GM18951 (cell line): ENCODE results near the gene HOXA5.

Experiments
- POLR2A ChIP-seq: IDR thresholded peaks from 4 replicates; pipeline ENCODE4 v1.6.1; 2011; ENCODE audit warnings: mild to moderate bottlenecking; ENCODE audit not compliant: insufficient read length, insufficient read depth; ENCODE audit errors: extremely low read depth
- in situ Hi-C: fragments of 300-500 bp; cut with MboI; formaldehyde crosslinking; loops from one replicate; pipeline ENCODE4 v1.12.0; 2022; ENCODE audit warnings: low sequenced_read_pairs, mixed read lengths, inconsistent platforms; ENCODE audit not compliant: unreplicated experiment

The HOXA5 gene

DNA sequence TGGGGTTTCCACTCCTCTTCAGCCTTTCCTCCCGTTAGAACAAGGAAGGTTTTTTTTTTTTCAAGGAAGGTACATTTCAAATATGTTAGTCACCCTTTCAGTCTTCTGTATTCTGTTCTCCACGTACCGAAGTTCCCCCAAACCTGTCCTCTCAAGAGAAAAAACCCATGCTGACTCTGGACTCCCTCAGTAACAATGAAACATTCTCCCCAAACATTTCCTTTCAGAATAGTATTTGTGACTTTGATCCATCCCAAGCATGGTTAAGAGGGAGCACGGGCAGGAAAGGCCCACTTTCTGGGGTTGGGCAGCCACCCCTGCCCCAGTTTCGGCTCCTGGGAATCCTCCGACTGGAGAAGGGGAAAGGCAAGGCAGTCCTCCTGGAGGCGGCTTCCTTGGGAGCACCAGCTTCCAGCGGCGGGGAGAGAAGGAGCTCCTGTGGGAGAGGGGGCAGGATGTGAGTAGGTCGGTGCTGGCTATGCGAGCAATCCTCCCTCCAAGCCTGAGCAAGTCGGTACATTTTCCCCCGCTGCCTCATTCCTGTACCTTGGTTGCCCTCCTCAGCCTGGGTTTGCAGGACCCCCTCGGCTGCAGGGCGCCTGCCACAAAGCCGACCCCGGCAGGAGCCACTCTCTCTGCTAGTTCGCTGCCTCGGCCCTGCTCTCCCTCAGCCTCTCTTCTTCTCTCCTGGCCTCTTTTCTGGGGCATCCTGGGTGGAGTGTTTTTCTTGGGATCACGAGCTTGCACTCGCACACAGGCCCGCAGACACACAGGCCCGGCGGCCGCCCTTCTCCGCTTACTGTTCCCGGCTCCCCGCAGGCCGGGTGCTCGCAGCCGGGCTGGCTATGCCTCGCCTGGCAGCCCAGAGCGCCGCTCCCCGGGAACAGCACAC lies 45.5 kb downstream of the HOXA5 start:
- no peak for TF ChIP-seq POLR2A
- in situ Hi-C loops = no loop called here

DNA sequence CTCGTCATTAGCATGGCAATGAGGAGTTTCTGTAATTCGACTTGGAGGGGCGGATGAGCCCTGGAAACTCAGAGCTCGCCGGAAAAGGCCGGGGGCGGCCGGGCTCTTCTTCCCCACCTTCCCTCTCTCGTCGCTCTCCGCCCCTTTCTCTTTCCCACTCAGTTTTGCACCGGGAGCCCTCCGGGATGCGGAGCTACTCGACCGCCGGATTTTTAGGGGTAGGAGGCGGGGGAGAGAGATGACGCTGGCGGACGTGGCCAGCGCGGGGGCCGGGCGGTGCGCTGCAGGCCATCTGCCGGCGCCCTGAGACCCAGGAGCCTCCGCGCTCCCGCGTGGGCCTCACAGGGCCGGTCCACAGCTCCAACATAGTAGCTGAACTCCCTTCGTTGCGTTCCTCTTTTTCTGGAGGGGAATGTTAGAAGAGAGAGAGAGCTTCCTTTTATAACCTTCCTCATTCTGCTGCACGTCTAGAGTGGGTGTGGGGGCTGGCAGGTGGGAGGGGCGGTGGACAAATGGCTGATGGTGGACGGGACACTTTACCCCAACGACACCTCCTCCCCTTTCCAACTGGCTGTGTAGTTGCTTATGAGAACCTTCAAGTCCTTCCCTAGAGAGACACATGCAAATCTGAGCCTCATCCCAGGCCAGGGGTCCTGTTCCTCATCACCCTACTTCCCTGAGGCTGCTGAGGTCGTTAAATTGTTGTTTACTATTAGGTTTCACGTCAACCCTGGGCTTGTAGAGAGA lies 46.5 kb downstream of the HOXA5 start:
- no peak for TF ChIP-seq POLR2A
- in situ Hi-C loops = no loop called here

DNA sequence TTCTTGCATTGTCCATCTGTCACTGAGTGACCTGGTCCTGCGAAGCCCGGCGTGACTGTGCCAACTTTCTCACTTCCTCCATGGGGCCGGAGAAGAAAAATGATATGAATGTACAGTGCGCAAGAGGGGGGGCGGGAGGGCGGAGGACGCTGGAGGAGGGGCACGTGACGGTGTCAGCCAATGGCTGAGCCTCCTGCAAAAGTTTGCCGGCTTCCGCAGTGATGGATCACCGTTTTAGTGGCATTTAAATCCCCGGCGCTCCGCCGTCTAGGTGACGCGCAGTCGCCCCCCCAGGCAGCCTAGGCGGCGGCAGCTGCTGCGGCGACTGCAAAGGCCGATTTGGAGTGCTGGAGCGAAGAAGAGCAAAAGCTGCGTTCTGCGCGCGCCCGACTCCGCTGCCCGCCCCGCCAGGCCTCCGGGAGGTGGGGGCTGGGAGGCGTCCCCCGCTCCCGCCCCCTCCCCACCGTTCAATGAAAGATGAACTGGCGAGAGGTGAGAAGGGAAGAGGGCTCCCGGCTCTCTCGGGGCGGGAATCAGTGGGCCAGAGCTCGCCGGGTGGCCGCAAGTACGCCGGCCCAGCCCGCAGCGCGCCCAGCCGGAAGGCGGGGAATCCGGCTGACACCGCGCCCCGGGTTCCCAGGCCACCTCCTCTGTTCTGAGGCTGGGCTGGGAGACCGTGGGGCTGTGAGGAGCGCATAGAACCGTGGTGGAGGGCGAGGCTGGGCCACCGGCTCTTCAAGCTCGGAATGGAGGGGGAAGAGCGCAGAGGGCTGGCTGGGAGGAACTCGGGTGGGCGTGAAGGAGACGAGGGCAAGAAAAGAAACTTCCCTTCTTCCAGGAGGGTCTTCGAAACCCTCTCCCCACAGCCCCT lies 47.3 kb downstream of the HOXA5 start, which contains the start of gene HOXA1:
TSS of gene HOXA1 (minus strand) at position 104 of the 871 bp plus-strand sequence. CDS start at position 16, 88 bp downstream.
- in situ Hi-C loops = no loop called here
- peak; percentile 58 for TF ChIP-seq POLR2A

DNA sequence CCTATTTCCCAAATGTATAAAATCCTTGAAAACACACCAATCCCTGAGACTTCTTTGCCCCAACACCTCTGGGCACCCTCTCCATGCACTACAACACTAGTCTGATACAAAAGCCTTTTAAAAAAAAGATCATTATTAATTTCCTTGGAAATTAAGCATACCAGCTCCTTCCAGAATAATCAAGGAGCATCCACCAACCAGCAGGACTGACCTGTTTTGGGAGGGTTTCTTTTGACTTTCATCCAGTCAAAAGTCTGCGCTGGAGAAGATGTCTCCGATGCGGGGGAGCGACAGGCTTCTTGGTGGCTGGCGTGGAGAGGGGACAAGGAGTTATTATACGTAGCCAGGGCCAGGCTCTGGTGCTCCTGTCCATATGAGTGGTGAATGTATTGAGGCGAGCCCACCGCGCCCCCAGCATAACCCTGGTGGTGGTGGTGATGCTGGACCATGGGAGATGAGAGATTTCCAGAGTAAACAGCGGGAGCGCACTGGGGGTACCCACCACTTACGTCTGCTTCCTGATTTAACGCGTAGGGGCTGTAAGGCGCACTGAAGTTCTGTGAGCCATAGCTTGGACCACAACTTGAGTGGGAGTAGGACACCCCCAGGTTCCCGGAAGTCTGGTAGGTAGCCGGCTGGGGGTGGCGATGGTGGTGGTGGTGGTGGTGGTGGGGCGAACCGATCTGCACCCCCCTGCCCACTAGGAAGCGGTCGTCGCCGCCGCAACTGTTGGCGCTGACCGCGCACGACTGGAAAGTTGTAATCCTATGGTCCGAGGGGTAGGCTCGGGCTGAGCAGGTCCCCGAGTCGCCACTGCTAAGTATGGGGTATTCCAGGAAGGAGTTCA lies 48.2 kb downstream of the HOXA5 start:
- no peak for TF ChIP-seq POLR2A
- in situ Hi-C loops = no loop called here

DNA sequence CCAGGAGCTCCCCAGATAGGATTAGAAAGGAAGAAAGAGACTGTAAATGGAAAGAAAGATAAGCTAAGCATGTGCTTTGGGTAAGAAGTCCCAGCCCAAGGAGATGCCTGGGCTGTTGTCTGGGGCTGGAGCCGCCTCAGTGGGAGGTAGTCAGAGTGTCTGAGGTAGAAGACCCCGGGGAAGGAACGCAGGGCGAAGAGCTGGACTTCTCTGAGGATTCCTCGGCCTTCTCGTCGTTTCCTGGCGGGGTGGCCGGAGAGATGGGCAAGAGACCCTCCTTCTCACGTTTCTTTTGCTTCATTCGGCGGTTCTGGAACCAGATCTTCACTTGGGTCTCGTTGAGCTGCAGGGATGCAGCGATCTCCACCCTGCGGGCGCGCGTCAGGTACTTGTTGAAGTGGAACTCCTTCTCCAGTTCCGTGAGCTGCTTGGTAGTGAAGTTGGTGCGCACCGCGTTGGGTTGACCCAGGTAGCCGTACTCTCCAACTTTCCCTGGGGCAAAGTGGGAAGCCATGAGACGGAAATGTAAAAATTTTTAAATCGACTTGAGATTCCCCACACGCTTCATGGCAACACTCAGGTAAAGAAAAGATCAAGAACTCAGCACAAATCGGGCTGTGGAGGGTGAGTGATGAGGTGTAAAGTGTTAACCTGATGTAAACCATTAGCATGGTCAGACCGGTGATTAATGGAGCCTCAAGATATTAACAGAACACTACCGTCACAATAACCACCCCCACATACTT lies 49.0 kb downstream of the HOXA5 start:
- in situ Hi-C loops = no loop called here
- TF ChIP-seq POLR2A = no peak

DNA sequence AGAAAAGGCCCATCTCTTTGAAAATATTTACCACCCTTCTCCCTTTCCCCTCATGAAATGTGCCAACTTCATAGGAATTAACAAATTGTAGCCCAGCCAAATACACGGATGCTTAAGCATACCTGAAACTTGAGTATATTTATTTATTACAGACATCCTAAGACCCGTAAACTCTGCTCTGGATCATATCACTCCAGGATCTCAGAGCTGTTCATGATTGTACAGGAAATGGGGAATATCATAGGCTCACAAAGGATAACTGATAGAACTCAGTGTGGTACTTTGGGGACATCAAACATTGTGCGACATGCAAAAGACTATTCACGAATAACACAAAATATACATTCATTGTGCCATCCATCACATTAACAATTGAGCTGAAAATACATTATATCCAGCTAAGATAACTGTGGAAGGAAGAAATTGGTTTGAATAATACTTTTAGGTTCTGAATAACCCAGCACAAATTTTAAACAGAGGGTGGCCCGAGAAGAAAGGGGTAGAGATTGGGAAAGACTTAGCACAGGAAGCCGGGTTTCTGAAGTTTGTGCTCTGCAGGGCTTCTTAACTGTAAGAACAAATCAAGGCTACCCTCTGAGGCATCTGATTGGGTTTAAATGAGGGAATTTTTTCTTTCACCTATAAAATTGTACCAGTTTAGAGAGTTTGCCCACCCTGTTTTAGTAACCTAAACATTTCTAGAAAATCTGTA lies 50.1 kb downstream of the HOXA5 start:
- in situ Hi-C loops = no loop called here
- TF ChIP-seq POLR2A = no peak

DNA sequence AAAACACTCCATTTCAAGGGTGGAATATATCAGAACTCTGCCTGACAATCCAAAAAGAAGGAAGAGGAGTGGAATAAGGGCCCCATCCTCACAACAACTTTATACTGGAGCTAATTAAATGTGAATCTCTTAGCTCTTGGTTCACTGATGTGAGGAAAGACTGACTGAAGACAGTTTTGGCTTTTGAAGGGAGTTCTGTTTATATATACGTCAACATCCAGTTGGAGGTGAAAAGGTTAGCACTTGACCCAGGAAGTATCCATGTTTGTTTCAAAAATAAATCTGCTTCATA lies 50.7 kb downstream of the HOXA5 start:
- no peak for TF ChIP-seq POLR2A
- in situ Hi-C loops = no loop called here

DNA sequence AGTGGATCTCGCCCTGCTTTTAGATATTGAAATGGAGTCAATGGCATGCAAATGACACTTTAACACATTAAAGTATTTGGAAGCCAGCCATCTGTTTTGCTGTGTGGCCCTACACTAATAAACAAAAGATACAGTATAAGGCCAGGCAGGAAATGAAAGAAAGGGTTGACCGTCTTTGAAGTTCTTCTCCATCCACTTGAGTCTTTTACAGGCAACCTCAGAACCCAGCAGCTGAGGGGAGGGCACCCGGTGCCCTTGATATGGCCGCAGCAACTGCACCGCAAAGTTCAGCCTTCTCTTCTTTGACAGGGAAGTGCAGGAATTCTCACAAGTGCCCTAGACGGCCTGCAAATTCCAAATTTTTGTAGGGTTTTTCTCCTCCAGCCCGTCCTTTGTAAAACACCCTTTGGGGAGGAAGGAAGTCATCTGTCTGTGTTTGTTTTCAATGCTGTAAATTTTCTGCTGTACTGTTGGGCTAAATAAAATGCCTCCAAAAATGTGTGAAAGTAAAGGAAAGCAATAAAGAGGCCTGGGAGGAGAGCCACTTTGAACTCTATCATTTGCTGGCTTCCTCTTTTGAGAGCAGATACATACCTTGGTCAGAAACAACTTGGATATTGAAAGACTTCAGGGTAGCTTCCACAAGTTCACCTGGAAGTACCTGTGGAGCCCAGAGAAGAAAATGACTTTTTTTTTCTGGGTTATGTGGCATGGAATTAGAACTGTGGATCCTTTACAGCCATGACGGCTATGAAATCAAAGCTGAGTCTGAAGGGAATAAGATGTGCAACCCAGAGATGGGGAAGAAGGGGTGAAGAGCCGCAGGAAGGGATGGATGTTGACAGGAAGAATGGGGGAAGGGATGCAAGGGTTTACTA lies 51.3 kb downstream of the HOXA5 start:
- no peak for TF ChIP-seq POLR2A
- in situ Hi-C loops = no loop called here

DNA sequence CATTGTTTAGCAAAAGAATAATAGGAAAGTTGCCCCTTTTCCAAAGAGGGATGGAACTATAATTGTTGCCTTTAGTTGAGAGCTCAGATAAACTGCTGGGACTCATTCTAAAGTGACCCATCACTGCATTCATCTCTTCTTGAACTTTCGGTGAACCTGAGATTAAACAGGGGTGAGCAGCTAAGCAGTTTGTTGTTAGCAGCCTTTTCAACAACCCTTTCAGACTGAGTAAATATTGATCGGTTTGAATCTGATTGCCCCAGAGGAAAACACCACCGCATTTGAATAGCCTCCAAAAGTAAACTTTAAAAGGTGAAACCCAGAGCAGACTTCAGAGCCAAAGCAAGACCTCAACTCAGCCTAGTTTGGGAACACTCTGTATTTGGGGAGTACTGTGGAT lies 52.4 kb downstream of the HOXA5 start:
- in situ Hi-C loops = no loop called here
- no peak for TF ChIP-seq POLR2A
